GM19043 (cell line): ENCODE data around the gene CAST.
"Not testable (repeated sequence)": the region's sequence is repeated elsewhere in the genome, so short reads cannot be mapped to it uniquely, and the experiment has no call there.

Experiments
- ATAC-seq: cut with Tn5 transposase; IDR thresholded peaks from one replicate; pipeline ENCODE4 v1.9.1; 2021; ENCODE audit warnings: low read depth; ENCODE audit not compliant: unreplicated experiment

Gene CAST

DNA sequence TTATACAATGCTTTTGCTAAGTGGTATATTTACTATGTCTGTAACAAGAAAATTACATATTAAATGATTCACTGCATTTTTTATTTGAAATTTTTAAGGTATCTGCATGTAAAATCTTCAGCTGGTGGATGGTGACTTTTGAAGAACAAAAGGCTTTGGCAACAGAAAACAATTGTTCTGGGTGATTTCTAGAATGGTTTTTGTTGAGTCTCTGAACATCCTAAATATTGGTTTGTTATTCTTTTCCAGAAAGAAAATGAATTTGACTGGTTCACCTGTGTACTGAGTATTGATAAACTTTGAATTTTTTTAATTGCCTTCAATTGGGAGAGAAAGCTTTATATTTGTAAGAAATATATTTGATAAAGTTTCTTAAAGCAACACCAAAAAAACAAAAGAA lies 110.4 kb downstream of the CAST start:
- ATAC-seq = no peak

DNA sequence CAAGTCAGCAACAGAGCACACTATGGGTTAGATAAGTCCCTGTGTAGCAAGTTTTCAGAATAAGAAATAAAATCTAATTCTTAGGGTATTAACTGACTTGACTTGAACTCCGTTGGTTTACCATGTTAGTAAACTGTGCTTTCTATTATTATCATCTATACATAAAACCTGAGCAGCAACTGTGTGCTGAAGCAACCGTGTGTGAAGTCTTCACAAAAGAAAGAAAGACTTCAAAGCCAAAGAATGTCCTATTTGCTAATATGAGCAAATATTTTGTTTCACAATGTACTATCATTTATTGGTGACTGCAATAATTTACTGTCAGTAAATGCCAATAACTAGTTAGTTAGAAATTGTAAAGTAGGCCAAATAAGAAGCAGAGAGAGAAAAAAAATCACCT lies 112.9 kb downstream of the CAST start:
- no peak for ATAC-seq

DNA sequence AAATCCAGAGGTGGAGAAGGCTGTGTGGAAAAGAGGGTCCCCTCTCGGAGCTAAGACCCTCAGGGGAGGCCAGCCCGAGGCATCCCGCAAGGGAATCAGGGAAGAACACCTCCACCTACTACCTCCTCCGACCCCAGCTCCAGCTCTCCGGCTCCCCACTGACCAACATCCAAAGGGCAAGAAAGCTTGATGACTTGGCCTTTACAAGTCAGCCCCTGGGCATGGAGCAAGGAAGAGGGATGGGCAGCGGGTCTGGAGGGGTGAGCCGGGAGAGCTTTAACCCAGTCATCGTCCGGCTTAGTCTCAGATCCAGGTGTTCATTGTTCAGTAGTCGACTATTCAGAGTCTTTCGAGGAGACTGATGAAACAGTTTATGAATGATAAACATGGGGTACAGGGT lies 113.5 kb downstream of the CAST start:
- ATAC-seq = no peak

DNA sequence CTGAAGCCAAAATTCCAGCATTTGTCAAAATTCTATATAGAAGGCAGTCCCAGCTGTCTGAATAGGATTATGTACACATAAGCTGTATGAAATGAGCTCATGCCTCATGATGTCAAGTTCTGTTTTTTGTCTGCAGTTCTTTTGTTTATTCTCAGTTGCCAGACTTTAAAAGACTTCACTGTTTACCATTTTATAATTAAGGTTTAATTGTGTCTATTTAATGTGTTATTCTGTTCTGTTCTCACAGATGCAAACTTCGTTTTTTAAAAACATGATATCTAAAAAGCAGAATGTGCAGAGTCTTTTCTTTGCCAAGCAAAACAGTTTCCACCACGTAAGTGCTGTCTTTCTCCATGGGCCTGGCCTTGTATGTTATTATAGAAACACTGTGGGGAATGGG lies 114.4 kb downstream of the CAST start:
- ATAC-seq = no peak

DNA sequence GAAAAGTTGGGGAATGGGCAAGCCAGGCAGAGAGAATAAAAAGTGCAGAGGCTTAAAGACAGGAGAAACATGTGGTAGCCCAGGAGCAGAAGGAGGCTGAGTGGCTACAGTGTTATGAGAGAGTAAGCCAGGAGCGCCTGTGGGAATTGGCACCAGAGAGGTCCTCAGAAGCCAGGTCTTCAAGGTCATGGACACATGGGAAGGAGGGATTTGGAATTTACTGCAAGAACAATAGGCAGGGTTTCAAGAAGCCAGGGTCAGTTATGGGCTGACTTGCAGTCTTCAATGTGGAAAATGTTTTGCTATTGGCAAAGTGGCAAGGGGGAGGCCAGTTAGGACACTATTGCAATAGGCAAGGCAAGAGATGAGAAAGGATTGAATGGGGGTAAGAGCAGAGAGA lies 116.2 kb downstream of the CAST start:
- ATAC-seq = no peak

DNA sequence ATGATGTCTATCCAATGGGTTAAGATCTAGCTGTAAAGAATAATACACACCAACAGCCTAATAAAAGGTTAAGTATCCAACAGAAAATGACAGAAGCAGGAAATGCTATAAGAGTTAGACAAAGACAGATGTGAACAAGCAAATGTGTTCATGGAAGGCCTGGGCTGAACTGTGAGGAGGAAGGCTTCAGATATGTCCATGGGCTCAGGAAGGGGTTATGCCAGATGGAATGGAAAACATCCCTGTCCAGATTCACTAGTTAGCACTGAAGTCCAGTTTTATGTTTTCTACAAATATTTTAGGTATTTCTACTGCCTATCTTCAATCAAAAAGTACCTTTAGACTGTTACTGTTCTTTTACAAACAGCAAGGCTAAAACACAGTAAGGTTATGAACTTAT lies 118.5 kb downstream of the CAST start:
- no peak for ATAC-seq

DNA sequence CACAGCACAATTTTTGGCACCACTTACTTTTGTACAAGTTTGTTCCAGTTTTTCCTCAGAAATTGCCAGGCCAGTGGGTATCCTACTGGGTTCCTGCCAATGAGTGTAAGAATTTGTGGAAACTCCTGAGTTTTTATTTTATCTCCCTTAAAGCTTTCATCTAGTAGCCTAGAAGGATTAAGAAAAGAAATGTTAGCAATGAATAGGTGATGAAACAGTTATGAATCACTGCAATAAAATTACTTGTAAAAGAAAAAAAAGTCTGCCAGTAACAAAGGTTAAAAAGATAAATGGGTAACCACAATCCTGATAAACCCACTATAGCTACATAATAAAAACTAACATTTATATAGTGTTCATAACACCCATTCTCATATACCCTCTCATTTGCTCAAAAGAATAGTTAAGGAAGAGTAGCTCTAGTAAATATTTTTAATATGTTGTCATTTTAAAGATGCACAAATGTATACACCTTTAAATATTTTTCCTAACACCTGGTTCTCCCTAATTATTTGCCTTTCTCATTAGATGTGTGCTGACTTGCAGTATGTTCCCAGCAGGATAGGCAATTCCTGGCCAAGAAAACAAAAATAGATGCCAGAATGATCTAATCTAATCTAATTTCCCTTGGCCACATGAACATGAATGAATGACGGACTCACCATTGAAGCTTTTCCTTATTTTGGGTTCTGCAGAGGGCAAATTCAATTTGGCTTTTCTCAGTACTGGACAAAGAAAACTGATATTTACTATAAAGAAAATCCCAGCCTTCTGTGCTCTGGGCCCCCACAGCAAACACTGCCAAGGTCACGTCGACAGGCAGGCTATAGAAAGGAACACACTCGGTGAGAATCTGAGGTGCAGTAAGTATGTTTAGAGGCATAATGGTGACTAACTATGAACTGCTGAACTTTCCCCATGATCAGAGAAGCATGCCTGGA lies 119.1 kb downstream of the CAST start:
- ATAC-seq = no peak

DNA sequence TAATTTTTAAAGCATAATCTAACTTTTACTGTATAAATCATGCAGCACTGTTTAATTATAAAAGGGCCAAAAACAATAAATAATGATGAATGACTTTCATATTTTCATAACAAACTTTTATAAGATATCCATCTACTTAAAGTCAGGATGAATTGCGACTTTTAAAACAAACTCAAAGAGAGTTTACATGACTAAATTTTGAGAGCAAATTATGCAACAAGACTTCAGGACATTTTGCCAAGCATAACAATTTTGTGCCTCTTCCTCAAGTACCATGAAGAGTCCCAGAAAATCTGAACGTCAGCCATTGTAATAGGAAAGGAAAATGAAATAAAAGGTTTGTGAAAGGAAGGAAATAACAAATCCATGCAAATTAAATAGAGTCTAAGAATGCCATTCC lies 121.2 kb downstream of the CAST start:
- ATAC-seq = no peak

DNA sequence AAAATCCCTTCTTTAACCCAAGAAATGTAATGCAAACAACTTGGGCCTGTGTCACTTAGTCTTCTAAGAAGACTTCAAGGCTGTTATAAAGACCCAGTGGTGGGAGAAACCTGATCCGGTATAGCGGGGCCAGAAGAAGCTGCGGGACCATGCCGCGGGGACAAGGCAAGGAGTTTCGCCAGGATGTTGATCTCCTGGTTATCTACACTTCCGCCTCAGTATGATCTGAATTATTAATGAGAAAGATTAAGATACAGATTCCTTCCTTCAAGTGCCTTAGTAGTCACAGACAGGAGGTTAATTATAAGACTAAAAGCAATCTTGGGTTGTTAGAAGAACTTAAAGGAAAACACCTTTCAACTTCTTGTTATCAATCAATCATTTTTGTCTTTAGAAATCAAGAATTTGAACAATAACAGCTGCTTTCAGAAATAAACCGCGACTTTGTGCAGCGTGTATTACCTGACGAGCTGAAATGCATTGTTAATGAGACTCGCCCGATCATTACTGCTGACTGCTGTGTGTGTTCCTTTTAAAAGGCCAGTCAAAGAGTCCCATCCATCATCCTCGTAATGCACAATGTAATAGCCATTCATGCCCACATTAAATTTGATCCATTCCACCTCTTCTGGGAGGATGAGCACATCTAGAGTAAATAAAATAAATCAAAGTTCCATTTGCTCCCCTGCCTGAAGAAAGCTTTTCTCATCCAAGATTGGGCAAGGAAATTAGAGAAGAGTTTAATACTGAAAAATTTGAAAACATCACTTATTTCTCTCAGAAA lies 123.3 kb downstream of the CAST start:
- no peak for ATAC-seq

DNA sequence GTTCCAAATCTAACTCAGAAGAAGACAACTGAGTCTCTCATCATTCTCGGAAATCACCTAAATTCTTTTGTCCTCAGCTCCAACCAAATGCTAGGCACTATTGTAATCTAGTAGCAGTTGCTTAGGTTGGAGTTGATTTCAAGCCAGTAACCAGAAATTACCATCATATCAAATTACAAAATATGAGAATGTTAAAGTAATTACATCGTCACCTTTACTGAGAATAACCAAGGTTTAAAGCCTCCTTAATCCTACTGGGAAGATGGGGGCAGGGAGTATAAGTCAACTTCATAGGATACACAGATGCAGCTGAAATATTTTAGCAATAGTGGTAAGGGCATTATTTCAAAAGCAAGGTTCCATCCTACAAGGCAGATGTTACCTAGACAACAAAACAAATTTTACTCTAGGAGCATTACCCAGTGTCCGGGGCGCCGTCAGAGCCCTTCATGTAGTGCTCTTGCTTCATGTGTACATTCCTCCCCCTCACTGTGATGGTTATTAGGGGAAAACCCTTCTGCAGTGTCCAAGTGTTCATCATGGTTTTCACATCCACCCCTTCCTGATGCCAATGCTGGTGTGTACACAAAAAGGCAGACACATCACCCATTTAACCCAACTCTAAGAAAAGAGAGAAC lies 126.1 kb downstream of the CAST start:
- no peak for ATAC-seq

DNA sequence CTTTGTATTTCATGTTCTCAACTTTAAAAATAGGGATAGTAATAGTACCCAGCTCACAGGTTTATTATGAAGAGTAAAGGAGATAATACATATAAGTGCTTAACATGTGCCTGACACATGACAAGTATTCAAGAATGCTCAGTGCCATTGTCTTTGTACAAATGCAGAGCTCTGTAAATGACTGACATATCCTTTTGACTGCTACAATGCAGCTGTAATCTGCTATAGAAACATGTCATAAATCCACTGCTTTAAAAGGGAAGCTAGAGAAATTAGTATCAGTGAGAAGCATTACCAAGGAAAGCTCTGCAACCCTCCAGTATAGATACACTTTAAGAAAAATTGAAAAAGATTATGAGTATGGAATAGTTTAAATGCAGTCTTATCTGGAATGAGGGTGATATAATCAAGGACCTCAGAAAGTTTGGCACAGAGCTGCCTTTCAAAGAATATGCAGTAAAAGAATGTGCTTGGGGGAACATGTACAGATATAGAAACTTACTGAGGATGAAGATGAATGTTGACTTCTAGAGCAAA lies 127.7 kb downstream of the CAST start:
- ATAC-seq = no peak

DNA sequence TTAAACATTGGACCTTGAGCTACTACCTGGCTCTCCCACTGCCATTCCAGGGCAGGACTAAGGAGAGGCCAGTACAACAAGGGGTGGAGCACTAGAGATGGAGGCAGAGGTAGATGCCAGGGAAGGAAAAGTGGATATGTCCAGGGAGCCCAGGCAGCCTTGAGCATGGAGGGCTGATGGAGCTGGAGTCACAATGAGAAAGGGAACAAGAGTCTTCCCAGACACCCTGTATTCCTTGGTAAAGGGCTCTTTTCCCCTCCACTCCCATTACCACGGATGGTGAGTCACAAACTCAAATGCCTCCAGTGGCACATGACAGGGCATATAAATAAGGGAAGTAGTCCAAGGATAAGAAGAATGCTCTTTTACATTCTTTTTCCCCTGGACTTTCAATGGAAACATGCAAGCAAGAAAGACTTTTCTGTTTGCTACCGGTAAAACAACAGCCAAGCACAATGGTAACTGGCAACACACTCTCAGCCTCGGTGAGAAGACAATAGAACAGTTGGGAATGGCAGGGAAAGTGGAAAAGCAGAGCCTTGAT lies 128.9 kb downstream of the CAST start:
- ATAC-seq = no peak

DNA sequence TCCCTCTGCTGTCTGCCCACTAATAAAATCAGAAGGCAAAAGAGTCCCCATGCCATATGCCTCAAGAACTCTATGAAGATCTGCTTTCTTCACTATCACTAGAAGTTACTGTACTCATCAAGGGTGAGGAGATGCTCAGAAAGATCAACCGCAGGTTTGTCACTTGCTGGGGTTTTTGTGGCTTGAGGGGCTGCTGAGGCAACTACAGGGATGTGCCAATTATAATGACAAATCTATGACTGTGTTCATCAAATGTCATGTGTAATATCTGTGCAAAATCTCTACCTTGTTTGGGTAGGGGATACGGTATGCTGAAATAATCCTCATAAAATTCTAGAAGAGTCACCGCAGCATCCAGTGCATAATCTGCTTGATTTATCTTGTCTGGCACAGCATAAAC lies 132.6 kb downstream of the CAST start:
- no peak for ATAC-seq

DNA sequence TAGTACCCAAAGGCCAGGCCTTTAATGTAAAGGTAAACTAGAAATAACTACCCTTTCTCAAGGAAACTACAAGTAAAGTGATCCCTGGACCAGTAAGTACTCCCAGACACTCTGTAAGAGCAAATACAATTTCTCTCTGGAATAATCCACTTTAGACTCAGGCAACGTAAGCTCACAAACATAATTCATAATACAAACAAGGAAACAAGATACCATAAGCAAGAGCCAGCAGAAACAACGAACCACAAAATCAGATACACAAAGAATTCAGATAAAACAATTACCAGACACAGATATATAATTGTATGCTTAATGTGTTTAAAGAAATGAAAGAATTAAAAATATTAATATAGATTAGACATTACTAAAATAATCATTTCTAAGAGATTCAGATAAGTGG lies 133.4 kb downstream of the CAST start:
- no peak for ATAC-seq

DNA sequence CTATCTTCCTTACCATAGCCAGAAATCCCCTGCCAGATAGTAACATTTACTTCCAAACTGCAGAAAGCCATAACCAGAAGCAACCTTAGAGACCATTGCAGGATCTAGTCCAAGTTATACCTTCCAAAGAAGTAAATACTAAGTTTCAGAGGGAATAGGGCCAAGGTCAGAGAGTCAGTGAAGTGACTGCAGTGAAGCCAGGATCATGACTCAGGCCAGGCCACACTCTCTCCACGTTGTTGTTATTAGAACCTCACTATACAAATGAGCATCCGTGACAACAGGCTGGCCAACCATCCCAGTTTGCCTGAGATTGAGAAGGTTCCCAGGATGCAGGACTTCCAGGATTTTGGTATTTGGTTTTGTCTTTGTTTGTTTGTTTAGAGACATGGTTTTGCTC lies 134.3 kb downstream of the CAST start:
- no peak for ATAC-seq

DNA sequence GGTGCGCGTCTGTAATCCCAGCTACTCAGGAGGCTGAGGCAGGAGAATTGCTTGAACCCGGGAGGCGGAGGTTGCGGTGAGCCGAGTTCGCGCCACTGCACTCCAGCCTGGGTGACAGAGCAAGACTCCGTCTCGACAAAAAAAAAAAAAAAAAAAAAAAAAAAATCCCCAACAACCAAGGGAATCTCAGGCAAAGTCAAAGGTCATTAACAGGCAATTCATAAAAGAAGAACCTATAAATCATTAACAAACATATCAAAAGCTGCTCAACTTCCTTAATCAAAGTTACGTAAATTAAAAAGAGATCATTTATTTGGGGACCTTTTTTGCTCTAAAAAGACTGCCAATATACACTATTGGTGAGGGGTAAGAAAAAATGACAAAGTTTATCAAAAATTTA lies 139.5 kb downstream of the CAST start:
- not testable (repeated sequence) for ATAC-seq

DNA sequence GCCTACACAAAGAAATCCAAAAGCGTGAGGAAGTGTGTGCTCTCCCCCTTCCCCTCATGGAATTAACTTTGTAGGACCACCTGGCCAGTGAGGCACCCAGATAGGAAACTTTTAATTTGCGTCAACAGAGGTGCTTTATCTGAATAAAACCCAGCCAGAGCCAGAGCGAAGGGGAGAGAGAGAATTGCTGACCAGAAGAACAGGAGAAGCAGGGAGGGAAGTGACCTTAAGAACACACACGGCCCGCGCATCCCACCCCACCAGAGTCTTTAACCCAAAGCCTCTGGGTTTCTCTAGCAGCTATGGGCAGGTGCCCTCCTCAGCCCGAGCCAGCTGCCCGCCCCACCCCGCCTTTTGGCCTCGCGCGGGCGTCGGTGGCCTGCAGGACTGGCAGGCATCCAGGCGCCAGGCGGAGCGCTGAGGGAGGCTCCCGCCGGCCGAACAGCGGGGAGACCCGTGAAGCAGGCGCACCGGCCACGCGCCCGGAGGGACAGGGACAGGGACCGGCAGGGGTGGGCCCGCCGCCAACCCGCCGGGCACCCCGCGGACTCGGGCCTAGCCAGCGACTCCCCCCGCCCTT lies 145.0 kb downstream of the CAST start:
- ATAC-seq = peak; percentile 22

DNA sequence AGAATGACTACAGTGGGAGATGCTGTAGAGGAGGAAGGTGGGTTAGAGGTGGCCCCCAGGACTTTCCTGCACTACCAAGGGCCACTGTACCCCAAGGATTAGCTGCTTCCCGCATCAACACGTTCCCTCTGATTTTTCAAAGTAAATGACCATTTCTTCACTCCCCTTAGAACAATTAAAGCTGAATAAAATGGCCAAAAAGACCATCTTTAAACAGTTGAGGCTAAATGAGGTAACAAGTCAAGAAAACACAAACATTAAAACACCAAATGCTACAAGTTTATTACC lies 146.3 kb downstream of the CAST start:
- ATAC-seq = no peak

DNA sequence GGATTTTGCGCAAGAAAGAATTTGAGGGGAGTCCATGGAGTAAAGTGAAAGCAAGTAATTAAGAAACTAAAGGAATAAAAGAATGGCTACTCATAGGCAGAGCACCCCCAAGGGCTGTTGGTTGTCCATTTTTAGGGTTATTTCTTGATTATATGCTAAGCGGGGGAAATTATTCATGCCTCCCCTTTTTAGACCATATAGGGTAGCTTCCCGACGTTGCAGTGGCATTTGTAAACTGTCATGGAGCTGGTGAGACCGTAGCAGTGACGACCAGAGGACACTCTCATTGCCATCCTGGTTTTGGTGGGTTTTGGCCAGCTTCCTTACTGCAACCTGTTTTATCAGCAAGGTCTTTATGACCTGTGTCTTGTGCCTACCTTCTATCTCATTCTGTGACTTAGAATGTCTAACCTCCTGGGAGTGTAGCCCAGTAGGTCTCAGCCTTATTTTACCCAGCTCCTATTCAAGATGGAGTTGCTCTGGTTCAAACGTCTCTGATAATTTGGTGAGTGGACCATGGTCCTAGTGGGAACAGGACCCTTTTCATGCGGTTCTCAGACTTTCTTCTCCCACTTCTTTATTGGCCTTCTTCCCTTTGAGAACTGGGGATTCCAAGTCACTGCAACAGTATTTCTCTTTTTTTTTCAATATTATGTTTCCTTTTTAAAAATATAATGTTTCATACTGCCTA lies 146.8 kb downstream of the CAST start:
- ATAC-seq = no peak

DNA sequence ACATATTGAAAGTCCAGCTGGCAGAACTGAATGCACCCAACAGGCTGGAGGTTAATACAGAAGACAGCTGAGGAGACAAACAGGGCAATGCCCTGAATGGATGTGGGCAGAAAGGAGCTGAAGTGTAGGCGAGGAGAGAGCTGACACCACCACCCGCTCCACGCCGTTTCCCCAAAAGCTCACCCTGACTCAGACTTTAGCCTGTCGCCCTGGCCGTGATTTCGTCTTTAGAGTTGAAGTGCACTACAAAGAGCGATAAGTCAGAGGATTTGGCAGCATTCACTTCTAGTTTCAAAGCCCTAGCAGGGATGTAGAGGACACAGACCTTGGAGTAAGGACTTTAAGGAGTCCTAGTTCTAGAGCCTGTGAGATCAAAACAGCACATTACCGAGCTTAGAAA lies 147.7 kb downstream of the CAST start:
- ATAC-seq = no peak
